ENCODE measurements around the gene RAB37.

RAB37 gene

DNA sequence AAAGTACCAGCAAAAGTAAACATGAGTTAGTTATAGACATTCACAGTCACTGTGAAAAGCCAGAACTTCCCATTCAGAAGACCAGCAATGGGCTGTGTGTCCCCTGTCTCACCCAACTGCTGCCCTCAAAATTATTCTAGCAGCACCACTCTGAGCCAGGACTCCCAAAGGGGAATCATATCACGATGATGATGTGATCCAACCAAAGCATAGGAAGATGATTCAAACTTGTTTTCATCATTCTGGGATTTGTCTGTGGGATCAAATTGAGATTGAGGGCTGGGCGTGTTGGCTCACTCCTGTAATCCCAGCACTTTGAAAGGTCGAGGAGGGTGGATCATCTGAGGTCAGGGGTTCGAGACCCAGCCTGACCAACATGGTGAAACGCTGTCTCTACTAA lies 45.5 kb downstream of the RAB37 start:
- Histone ChIP-seq H3K27me3 (replicated peaks) (no peaks in the 10 kb centered on the region), H3K4me3 (ENCODE audit: low read depth, low read length) (no peak overlapping the region), H3K27ac (no peak overlapping the region), H3K36me3 (replicated peaks) (peaks cover 23% of the 10 kb centered on the region)
- in situ Hi-C loops (cut with HindIII; ENCODE audit: low pct_ligation_motif_present, low sequenced_read_pairs): no loop called here
- no peak for DNase-seq
- TF ChIP-seq, protein P1, sequence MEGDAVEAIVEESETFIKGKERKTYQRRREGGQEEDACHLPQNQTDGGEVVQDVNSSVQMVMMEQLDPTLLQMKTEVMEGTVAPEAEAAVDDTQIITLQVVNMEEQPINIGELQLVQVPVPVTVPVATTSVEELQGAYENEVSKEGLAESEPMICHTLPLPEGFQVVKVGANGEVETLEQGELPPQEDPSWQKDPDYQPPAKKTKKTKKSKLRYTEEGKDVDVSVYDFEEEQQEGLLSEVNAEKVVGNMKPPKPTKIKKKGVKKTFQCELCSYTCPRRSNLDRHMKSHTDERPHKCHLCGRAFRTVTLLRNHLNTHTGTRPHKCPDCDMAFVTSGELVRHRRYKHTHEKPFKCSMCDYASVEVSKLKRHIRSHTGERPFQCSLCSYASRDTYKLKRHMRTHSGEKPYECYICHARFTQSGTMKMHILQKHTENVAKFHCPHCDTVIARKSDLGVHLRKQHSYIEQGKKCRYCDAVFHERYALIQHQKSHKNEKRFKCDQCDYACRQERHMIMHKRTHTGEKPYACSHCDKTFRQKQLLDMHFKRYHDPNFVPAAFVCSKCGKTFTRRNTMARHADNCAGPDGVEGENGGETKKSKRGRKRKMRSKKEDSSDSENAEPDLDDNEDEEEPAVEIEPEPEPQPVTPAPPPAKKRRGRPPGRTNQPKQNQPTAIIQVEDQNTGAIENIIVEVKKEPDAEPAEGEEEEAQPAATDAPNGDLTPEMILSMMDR (IDR thresholded peaks at IDR 0.05; ENCODE audit: low read depth, low read length, missing control alignments): no peak

DNA sequence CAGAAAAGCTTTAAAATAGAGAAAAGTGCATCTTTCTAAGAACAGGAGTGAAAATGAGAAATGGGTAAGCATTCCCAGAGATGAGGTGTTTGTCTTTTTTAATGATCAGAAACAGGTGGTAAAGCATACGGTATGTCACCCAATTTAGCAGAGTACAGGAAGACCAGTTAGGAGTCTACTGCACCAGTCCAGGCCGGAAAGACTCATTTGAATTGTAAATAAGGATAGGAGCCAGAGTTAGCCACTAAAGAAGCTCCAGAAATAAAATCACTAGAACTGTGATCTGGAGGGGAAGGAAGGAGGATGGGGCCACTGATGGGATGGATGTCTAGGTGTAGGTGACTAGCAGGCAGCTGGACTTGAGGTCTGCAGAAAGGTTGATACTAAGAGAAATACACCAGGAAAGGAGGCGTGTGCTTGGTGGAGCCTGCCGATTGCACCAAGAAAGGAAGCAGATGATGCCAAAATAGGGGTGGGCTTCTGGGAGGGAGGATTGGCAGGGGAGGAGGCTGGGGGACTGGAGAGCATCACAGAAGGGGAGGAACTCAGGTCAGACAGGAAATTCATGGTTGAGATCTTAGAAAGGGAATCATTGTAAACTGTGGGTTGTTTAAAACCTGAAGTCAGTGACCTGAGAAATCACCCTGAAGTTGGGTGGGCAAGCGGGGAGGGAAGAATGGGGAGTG lies 47.2 kb downstream of the RAB37 start:
- Histone ChIP-seq H3K27ac (no peak overlapping the region), H3K4me3 (ENCODE audit: low read depth, low read length) (no peak overlapping the region), H3K27me3 (replicated peaks) (no peaks in the 10 kb centered on the region), H3K36me3 (replicated peaks) (peaks cover 29% of the 10 kb centered on the region)
- in situ Hi-C loops (cut with HindIII; ENCODE audit: low pct_ligation_motif_present, low sequenced_read_pairs): no loop called here
- DNase-seq: no peak
- TF ChIP-seq, protein P1 (IDR thresholded peaks at IDR 0.05; ENCODE audit: low read depth, low read length, missing control alignments): no peak

DNA sequence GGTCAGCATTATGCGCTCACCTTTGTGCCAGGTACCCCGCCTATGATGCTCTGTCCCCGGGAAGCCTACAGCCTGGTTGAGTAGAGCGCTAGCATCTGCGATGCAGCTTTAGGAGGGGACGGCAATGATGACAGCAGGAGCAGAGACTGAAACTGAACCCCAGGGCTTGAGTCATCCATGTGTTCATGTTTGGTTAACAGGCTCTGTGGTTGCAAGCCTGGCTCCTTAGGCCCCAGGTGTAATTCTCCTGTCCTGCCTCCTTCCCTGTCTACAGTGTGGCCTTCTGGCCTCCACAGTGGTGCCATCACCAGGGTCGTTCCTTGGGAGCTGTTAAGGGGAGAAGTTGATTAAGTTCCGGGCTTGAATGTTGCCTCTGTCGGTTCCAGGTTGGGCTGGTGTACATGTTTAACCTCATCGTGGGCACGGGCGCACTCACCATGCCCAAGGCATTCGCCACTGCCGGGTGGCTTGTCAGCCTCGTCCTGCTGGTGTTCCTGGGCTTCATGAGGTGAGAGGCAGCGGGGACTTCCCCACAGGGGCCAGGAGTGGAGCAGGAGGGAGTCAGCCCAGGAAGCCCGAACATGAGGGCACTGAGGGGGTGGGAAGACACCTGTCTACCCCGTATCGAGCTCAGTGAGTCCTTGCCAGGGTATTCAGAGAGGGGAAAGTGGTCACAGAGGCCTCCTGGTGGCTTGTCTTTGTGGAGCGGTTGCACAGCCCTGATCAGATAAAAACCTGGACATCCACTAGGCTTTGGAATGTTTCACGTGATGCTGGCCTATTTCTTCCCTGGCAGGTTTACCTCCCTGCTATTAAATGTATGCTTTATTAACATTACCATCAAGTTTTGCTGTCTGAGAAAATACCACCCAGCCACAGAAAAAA lies 48.3 kb downstream of the RAB37 start:
- TF ChIP-seq, protein P1 (IDR thresholded peaks at IDR 0.05; ENCODE audit: low read depth, low read length, missing control alignments): peak; percentile 32
- DNase-seq: no peak
- Histone ChIP-seq H3K27ac (no peak overlapping the region), H3K27me3 (replicated peaks) (no peaks in the 10 kb centered on the region), H3K36me3 (replicated peaks) (peaks cover 28% of the 10 kb centered on the region), H3K4me3 (ENCODE audit: low read depth, low read length) (no peak overlapping the region)
- in situ Hi-C loops (cut with HindIII; ENCODE audit: low pct_ligation_motif_present, low sequenced_read_pairs): no loop called here

DNA sequence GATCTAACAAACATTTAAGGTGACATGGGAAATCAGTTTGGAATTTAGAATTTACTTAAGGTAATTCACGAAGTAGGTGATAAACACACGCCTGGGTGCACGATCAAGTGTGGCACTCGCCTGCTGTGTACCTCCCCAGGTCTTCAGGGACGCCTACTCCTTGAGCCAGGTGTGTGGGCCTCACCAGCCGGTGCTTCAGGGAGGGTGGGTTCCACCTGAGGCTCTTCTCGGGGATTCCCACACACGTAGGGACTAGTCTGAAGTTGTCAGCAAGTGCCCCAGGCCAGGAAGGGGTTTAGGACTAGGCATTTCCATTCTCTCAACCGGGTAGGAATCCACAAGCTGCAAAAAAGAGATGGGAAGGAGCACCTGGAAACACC lies 48.9 kb downstream of the RAB37 start:
- in situ Hi-C loops (cut with HindIII; ENCODE audit: low pct_ligation_motif_present, low sequenced_read_pairs): no loop called here
- Histone ChIP-seq H3K4me3 (ENCODE audit: low read depth, low read length) (no peak overlapping the region), H3K36me3 (replicated peaks) (peaks cover 22% of the 10 kb centered on the region), H3K27ac (no peak overlapping the region), H3K27me3 (replicated peaks) (no peaks in the 10 kb centered on the region)
- TF ChIP-seq, protein P1 (IDR thresholded peaks at IDR 0.05; ENCODE audit: low read depth, low read length, missing control alignments): no peak
- no peak for DNase-seq

DNA sequence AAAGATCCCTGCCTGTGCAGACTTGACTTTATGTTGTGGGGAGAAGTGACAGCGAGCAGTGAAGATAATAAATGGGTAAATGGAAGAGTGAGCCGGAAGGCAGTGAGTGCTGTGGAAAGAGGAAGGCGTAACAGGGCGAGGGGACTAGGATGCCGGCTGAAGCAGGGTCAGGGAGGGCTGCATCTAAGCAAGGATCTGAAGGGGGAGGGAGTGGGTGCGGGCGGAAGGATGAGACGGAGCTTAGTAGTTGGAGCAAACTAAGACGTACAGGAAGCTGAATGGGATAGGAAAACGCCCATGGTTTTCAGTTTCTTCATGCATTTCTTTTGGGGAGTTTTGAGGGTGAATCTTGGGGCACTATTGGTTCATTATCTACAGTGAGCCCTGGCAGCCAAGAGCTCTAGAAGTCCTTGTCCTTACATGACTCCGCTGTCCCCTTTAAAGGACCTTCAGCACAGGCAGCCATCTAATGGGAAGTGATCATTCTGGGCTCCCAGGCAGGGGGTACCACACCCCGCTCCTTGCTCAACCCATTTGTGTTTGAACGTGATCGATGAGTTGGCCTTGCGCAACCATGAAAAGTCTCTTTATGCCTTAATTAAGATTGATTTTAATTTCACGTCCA lies 49.5 kb downstream of the RAB37 start:
- Histone ChIP-seq H3K27ac (no peak overlapping the region), H3K4me3 (ENCODE audit: low read depth, low read length) (no peak overlapping the region), H3K27me3 (replicated peaks) (no peaks in the 10 kb centered on the region), H3K36me3 (replicated peaks) (peaks cover 16% of the 10 kb centered on the region)
- in situ Hi-C loops (cut with HindIII; ENCODE audit: low pct_ligation_motif_present, low sequenced_read_pairs): no loop called here
- TF ChIP-seq, protein P1 (IDR thresholded peaks at IDR 0.05; ENCODE audit: low read depth, low read length, missing control alignments): no peak
- DNase-seq: no peak
